OCI-M1 (cell line): Measurements from ENCODE around the gene ZNF679.
"Not testable (repeated sequence)": the region's sequence is repeated elsewhere in the genome, so short reads cannot be mapped to it uniquely, and the experiment has no call there.

Experiments
- DNase-seq: peaks from one replicate; lab custom pipeline; 2025; lab: John Stamatoyannopoulos, UW

Gene ZNF679

DNA sequence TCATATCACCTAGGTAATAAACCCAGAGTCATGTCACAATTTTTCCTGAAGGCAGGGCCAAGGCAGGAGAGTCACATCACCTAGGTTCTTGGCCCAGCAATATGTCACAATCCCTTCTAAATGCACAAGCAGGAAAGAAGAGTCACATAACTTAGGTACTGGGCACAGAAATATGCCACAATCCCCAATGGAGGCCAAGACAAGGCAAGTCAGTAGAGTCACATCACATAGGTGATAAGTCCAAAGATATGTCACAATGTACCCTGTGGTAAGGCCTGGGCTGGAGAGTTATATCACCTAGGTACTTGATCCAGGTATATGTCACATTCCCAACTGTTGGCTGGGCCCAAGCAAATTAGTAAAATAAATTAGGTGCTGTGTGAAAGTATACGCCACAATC is at the start of gene ZNF679:
TSS of gene ZNF679 (plus strand) at position 301 of the 400 bp plus-strand sequence. CDS start 20,644 bp downstream, outside the sequence.
- DNase-seq, result not testable (repeated sequence)

DNA sequence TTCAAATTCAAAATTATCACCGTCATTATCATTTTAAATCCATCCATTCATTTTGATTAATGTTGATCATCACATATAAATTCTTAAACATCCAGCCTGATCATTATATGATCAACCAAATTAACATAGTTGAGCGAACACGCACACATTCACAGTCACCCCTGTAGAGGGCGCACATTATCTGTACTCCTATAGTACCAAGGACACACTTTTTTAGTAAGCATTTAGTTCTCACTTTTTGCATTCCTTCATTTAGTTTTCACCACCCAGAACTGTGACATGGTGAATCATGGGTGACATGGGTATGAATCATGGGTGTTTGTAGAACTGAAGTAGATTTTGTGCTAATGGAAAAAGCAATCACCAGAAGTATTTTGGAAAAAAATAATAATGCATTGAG is 47.3 kb upstream of the ZNF679 start:
- DNase-seq, result peak; percentile 33

DNA sequence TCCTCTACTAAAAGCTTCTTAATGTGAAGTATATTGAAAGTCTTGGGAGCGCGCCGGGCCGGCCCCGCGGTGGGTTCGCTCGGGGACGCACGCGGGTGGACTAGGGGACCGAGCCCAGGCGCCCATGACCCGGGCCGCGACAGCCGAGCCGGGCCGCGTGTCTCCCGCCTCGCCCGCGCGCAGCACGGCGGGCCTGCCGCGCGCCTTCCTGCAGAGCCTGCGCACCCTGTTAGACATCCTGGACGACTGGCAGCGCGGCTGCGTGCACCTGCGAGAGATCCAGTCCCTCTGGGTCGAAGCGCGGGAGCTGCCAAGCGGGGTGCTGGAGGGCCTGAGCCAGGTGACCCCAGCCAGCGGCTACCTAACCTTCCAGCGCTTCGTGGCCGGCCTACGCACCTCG is 46.7 kb upstream of the ZNF679 start:
- DNase-seq, result no peak

- no peak for DNase-seq
Observed at GRCh38 chr7:64182036-64182790, 46.1 kb upstream of the ZNF679 start.

GRCh38 chr7:64183126-64183742 is 45.0 kb upstream of the ZNF679 start:
- peak; percentile 23 for DNase-seq

- DNase-seq, result no peak
Observed at GRCh38 chr7:64183827-64184372, 44.4 kb upstream of the ZNF679 start.

DNA sequence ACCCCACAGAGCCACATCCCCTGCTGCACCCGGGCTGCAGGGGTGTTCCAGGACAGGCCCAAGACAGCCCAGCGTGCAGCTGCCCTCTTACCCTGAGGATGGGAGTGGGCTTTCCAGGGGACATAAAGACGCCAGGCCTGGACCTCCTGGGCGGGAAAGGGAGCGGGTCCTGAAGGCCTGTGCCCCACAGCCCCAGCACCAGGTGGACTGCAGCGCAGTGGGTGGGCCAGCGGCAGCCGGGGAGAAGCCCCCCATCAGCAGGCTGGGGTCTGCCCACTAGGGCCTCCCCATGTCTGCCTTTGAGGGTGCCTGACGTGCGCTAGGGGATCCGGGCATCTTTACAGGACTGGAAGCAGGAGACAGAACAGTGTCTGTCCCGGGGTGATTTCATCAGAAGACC is 43.9 kb upstream of the ZNF679 start:
- no peak for DNase-seq

- DNase-seq, result no peak
Observed at GRCh38 chr7:64187408-64187807, 40.9 kb upstream of the ZNF679 start.

DNA sequence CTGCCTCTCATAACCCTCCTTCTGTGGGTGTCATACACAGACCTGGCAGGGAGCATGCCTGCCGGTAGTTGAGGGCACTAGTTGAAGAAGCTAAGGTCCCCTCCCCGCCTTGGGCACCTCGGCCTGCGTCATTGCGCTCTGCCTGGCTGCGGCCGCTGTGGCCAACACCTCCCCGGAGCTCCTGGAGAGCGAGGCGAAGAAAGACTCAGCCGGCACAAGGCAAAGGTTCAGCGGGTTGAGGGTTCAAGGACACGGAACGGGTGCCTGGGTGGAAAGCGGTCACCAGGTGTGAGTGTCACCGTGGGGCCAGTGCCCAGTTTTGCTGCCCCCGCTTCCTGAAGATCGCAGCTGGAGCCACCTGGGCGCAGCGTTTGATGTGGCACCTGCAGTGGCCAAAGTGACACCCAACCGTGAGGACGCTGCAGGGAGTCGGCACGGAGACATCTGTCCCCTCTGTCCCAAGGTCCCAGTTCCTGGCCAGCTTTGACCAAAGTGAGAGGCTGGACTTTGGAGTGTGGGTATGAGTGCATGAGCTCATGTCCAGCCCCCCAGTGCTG is 36.0 kb upstream of the ZNF679 start:
- DNase-seq, result no peak

- DNase-seq, result no peak
Observed at GRCh38 chr7:64192775-64193174, 35.5 kb upstream of the ZNF679 start.

- DNase-seq, result no peak
Observed at GRCh38 chr7:64206903-64207302, 21.4 kb upstream of the ZNF679 start, which contains the start of gene ZNF735. Gene ZNF735, plus strand, starts transcription at chr7:64207203. Its CDS starts 0 bp downstream, at chr7:64207203.

GRCh38 chr7:64219710-64220298 is 8.5 kb upstream of the ZNF679 start:
- DNase-seq, result not testable (repeated sequence)

DNA sequence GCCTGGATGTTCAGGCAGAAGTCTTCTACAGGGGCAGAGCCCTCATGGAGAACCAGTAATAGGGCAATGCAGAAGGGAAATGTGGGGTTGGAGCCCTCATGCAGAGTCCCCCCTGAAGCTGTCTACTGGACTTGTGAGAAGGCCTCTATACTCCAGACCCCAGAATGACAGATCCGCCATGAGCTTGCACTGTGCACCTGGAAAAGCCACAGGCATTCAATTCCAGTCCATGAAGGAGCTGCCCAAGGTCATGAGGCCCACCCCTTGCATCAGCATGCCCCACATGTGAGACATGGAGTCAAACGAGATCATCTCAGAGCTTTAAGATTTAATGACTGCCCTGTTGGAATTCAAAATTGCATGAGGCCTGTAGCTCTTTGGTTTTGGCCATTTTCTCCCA is 4.9 kb upstream of the ZNF679 start:
- no peak for DNase-seq

DNA sequence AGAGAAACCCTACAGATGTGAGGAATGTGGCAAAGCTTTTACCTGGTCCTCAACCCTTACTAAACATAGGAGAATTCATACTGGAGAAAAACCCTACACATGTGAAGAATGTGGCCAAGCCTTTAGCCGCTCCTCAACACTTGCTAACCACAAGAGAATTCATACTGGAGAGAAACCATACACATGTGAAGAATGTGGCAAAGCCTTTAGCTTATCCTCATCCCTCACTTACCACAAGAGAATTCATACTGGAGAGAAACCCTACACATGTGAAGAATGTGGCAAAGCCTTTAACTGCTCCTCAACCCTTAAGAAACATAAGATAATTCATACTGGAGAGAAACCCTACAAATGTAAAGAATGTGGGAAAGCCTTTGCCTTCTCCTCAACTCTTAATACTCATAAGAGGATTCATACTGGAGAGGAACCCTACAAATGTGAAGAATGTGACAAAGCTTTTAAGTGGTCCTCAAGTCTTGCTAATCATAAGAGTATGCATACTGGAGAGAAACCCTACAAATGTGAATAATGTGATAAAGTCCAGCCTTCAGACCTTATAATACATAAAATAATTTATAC is 38.2 kb downstream of the ZNF679 start:
- DNase-seq, result no peak

DNA sequence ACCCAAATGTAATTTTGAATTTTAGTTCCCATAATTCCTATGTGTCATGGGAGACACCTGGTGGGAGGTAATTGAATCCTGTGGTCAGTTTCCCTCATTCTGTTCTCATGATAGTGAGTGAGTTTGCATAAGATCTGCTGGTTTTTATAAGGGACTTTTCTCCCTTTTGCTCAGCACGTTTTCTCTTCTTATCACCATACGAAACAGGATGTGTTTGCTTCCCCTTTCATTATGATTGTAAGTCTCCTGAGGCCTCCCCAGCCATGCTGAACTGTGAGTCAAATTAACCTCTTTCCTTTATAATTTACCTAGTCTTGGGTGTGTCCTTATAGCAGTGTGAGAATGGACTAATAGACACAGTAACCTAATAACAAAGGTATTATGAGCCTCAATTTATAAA is 49.4 kb downstream of the ZNF679 start:
- peak; percentile 46 for DNase-seq

DNA sequence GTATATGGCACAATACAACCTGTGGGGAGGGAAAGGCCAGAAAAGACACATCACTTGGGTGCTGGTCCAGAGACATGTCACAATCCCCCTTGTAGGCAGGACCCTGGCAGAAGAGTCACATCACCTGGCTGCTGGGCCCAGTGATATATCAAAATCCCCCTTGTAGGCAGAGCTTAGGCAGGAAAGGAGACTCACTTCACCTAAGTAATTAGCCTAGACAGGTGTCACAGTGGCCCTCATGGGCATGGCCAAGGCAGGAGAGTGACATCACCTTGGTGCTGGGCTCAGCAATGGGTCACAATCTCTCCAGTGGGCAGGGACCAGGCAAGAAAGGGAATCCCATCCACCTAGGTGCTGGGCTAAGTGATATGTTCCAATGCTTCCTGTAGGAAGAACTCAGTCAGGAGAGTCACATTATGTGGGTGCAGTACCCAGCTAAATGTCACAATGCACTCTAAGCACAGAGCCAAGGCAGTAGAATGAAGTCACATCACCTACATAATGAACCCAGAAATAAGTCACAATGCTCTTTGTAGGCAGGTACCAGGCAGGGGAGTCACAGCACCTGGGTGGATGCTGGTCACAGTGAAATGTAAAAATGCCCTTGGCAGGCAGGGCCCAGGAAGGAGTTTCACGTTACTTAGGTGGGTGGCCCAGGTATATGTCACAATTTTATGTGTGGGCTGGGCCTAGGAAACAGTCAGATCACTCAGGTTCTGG is 66.6 kb downstream of the ZNF679 start:
- no peak for DNase-seq

DNA sequence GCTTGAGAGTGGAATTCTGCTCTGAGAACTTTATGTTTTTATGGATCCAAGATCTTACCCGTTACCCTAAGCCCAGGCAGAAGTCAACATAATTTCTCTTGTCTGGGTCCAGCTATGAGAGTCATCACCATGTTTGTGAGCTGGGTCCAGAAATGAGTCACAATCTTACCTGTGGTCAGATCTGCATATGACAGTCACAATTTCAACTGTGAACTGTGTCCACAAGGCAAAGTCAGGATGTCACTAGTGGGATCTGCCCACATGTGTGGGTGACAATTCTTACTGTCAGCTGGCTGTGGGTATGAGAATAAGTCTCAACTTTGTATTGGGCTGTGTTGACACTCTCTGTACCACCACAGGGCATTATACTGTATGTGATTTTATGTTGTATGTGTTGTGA is 69.1 kb downstream of the ZNF679 start:
- not testable (repeated sequence) for DNase-seq

GRCh38 chr7:64300641-64301405 is 72.5 kb downstream of the ZNF679 start:
- no peak for DNase-seq

DNA sequence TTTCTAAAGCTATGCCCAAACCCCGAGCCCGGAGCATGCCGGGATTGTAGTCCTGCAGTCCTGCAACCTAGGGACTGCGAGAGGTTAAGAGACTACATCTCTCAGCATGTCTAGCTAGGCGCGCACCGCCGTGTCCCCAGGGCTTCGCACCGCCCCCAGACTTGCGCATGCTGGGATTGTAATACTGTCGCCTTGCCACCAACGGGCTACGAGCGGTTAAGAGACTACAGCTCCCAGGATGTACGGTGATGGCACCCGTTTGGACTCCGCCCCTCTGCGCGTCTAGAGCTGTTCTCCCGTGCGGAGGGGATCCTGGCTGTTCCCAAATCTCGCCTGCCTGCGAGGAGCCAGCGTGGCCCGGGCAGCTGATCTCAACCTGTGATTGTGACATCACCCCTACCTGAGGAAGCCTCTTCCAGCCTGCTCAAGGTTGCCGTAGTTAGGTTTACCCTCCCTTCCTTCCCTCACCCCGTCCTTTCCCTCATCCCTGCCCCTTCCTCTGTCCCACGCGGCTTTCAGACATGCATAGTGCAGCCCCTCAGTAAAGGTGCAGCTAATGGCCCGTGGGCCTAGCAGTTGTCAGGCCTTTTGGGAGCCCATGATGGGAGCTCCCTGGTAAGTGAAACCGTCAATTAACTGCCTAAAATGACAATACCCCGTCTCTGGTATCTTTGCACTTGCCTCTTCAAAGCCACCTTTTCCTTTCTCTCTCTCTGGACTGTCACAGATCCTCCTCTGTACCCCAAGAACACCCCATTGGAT is 79.2 kb downstream of the ZNF679 start:
- DNase-seq, result peak; percentile 99

- no peak for DNase-seq
Observed at GRCh38 chr7:64308016-64308270, 79.7 kb downstream of the ZNF679 start.
